Choroid plexus epithelial cell (primary cell): ENCODE measurements around the gene CNTROB.
A peak's percentile ranks its signal among the peaks of the same experiment; 100 is the strongest.

Experiments
- DNase-seq: peaks from one replicate; pipeline ENCODE4 v3.0.0-alpha.2; 2010; ENCODE audit warnings: low read depth
- H3K4me3 ChIP-seq: 2 replicates; pipeline ENCODE4 v1.5.1; 2011; ENCODE audit warnings: low read depth, mild to moderate bottlenecking, control low read depth, low read length, moderate library complexity
- TF ChIP-seq, protein P1 (sequence below): conservative IDR thresholded peaks from 2 replicates; pipeline ENCODE4 v1.5.1; 2011; ENCODE audit warnings: low read depth, mild to moderate bottlenecking, control low read depth, inconsistent platforms, low read length, moderate library complexity

CNTROB gene

DNA sequence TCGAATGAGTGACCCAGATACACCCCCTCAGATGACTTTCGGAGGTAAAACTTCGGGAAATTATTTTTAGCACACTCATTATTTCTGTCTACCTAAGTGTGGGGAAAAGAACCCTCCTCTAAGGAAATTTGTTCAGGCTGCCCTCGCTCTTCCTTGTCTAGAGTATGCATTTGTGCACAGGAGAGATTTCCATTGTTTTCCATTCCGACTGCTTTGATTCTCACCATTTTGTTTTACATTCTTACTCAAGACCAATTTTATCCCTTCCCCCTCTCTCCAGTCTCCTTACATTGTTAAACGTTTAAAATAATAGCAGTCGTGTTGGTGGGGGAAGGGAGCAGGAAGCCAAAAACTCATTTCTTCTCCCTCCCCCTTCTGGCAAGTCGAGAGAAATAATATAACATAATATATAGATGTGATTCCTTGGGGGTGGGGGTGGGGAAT is 44.9 kb upstream of the CNTROB start:
- H3K4me3 ChIP-seq = peak overlapping the region; percentile 86
- no peak for DNase-seq
- TF ChIP-seq, protein P1, sequence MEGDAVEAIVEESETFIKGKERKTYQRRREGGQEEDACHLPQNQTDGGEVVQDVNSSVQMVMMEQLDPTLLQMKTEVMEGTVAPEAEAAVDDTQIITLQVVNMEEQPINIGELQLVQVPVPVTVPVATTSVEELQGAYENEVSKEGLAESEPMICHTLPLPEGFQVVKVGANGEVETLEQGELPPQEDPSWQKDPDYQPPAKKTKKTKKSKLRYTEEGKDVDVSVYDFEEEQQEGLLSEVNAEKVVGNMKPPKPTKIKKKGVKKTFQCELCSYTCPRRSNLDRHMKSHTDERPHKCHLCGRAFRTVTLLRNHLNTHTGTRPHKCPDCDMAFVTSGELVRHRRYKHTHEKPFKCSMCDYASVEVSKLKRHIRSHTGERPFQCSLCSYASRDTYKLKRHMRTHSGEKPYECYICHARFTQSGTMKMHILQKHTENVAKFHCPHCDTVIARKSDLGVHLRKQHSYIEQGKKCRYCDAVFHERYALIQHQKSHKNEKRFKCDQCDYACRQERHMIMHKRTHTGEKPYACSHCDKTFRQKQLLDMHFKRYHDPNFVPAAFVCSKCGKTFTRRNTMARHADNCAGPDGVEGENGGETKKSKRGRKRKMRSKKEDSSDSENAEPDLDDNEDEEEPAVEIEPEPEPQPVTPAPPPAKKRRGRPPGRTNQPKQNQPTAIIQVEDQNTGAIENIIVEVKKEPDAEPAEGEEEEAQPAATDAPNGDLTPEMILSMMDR = peak; percentile 20

DNA sequence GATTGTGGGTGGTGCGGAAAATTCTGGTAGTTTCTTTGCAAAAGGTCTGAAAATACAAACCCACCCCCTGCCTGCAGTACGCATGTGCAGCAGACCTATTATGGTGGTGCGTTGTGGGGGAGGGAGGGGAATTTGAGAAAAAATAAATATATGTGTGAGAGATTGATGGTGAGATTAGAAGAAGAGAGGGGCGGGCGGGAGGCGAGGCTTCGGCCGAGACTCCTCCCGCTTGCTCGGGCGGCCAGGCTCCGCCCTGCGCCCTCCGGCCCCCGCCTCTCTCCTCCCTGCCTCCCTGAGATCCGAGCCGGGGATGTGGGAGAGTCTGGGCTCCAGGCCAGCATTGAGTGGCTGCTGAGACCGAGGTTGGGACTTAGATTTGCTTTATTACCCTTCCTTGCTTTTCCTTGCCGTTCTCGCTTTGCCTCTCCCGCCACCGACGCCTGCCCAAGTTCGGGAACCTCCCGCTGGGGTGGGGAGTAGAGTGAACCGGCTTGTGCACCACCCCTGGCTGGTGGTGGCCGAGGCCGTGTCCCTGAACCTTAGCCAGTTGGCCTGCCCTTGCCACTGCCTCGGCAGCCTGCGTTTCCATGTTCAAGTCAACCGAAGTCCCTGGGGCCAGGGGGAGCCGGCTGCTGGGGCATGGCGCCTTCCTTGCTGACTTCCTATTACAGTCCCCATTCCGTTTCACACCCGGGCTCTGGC is 44.4 kb upstream of the CNTROB start:
- DNase-seq = peak; percentile 99
- H3K4me3 ChIP-seq = peak overlapping the region; percentile 86
- TF ChIP-seq, protein P1 = no peak

DNA sequence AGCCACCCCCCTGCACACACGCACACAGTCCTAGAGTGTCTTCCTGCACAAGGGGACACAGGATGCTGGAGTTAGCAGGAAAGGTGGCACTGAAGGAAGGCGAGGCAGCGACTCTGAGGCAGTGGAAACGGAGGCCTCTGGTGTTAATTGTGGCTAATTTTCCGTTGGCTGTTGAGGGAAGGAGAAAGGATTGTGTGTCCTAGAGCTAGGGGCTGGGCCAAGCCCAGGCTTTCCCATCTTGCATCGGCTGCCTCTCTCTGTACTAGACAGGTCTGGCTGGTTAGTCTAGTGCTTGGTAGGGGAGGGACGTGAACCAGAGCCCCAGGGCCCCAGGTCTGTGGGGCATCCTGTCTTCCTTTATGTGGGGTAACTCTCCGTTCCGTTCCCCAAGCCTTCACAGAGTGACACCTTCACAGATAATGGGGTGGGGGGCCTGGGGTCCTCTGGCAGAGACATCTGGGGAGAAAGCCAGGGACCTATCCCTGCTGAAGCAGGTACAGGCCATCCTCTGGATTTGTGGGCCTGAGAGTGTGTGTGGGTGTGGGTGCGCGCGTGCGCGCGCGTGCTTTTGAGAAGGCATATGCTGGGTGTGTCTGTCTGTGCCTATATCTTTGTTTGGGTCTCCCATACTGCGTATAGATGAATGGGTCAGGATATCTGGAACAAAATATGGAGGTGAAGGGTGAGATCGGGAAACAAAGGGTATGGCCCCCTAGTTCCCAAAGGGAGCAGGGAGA is 43.7 kb upstream of the CNTROB start, which contains the start of gene CHD3:
TSS of gene CHD3 (plus strand) at position 606 of the 737 bp plus-strand sequence. CDS start 212 bp downstream, outside the sequence.
- H3K4me3 ChIP-seq = peak within 1 kb of the TSS; percentile 58
- DNase-seq = peak; percentile 50
- TF ChIP-seq, protein P1 = no peak

DNA sequence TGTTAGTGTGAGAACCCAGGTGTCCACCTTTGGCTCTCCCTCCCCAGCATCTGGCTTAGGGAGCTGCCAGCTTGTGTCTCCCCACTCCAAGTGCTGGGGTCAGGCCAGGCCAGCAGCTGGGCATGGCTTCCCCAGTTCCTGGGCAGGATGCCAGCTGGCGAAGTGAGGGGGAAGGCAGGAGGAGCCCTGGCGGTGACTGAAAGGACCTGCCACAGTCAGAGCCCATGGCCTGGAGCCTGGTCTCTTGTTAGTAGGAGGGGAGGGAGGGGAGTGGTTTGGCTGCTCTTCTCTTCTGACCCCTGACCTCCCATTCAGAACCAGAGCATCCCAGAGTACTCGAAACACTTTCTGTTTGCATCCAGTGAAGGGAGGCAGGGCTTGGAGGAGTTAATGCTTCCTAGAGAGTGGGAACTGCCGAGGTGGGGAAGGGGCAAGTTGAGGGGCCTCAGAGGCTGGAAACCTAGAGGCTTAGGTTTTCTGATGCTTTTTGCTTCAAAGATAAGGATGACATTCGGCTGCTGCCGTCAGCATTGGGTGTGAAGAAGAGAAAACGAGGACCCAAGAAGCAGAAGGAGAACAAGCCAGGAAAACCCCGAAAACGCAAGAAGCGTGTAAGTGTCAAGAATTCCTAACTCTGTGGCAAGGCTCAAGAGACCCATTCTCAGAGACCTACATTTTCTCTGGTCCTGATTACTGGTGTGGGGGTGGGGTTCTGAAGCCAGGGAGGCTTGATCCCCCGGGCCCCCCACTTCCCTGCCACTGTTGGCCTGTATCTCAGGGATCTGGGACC is 42.6 kb upstream of the CNTROB start:
- H3K4me3 ChIP-seq = no peak overlapping the region
- TF ChIP-seq, protein P1 = peak; percentile 41
- DNase-seq = peak; percentile 84

DNA sequence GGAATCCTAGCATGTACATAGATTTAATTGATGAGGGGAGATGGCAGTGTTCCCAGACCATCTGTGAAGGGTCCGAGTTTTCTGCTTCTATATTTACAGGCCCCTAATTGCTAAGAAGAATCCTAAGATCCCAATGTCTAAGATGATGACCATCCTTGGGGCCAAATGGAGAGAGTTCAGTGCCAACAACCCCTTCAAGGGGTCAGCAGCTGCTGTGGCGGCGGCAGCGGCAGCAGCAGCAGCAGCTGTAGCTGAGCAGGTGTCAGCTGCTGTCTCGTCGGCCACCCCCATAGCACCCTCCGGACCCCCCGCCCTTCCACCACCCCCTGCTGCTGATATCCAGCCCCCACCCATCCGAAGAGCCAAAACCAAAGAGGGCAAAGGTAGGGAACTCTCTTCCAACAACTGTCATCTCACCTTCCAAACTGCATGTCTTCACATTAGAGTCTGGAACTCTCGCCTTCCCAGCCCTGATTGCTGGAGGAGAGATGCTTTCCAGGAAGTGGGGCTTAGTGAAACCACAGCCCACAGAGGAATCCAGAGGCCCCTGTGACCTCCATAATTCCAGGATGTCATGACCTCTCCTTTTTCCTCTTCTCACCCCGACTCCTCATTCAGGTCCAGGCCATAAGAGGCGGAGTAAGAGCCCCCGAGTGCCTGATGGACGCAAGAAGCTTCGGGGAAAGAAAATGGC is 38.7 kb upstream of the CNTROB start:
- TF ChIP-seq, protein P1 = no peak
- H3K4me3 ChIP-seq = no peak overlapping the region
- DNase-seq = no peak

DNA sequence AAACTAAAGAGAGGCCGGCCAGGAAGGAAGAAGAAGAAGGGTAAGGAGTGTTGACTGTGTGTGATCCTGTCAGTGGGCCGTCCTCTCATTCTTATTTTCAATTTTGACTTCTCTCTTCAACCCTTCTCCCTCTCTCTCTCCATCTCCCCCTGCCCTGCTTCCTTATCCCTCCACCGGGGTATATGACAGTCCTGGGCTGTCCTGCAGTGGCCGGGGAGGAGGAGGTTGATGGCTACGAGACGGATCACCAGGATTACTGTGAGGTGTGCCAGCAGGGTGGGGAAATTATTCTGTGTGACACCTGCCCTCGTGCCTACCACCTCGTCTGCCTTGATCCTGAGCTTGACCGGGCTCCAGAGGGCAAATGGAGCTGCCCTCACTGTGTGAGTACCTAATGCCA is 37.8 kb upstream of the CNTROB start:
- TF ChIP-seq, protein P1 = no peak
- H3K4me3 ChIP-seq = no peak overlapping the region
- no peak for DNase-seq
